T follicular helper cell (primary cell): ENCODE results near the gene BYSL.
"Not testable (repeated sequence)": the region's sequence is repeated elsewhere in the genome, so short reads cannot be mapped to it uniquely, and the experiment has no call there.

ENCODE experiments used
- DNase-seq: peaks from one replicate; pipeline ENCODE4 v3.0.0-alpha.2; 2020; ENCODE audit warnings: low read depth

The BYSL gene

DNA sequence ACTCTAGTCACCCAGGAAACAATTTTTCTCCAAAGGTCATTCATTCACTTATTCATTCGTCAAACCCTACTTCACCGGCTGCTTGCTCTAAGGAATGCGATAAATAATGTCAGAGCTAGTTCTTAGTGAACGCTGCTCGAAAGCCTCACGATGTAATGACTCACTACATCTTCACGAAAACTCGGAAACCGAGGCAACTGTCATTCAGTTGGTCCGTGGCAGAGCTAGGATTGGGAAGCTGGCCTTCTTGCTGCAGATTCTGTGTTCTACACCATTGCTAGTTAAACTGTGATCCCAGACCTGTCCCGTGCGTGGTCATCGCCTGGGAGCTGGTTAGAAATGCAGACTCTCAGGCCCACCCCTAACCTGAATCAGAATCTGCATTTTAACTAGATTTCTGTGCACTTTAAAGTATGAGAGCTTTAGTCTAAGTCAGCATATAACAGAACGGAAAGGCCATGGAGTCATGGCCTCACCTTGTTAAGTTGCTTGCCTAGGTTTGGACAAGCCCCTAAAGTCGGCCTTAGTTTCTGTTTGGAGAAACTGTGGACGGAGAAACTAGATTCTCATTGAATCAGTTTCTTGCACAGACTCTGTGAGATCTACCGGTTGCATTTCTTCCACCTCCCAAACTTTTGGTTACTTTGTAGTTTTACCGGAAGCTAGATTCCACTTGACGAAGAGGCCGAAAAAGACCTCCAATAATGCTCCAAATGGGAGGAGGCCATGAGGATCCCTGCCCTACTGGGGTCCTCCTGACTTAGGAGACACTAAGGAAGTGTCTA lies 21.0 kb downstream of the BYSL start:
- DNase-seq, result peak; percentile 24

DNA sequence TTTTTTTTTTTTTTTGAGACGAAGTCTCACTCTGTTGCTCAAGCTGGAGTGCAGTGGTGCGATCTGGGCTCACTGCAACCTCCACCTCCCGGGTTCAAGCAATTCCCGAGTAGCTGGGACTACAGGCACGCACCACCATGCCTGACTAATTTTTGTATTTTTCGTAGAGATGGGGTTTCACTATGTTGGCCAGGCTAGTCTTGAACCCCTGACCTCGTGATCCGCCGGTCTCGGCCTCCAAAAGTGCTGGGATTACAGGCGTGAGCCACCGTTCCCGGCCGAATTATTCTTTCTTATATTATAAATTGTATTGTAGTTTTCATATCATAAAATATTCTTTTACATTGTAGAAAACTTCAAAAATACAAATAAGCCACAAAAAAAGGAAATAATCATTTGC lies 21.6 kb downstream of the BYSL start:
- not testable (repeated sequence) for DNase-seq

DNA sequence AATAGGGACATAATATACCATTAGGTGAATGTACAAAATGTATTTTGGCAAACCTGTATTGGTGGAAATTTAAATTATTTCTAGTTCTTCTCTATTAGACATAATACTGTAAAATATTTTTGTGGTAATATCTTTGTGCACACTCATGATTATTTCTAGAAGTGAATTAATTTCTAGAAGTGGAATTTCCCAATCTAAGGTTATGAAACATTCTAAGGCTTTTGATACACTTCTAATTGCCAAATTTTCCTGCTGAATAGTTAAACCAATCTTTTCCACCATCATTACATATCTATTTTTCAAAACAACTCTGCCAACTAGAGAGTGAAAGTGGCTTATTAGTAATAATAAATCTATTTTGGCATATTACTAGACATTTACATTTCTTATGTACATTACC lies 22.2 kb downstream of the BYSL start:
- DNase-seq, result no peak

DNA sequence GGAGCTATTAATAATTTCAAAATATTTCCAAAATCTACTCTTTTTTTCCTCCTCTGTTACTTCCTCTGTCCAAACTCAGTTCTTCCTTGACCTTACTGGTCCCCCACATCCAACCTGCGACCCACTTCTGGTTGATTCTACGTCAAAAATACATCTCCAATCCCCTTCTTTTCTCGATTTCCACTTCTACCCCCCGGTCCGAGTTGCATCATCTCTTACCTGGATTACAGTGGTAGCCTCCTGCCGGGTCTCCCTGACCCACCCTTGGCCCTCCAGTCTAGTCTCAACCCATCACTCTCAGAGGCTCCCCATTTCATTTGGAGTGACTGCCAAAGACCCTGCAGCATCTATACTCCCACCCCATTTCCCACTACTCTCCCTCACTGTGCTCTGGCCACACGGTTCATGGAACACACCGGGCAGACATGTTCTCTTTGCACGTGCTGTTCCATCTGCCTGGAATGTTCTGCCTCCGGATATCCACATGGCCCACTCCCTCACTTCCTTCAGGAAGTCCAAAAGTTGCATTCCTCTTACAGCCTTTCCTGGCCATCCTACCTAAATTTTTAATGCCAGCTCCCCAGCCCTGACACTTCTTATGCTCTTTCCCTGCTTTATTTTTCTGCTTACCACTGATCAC lies 26.4 kb downstream of the BYSL start:
- no peak for DNase-seq

DNA sequence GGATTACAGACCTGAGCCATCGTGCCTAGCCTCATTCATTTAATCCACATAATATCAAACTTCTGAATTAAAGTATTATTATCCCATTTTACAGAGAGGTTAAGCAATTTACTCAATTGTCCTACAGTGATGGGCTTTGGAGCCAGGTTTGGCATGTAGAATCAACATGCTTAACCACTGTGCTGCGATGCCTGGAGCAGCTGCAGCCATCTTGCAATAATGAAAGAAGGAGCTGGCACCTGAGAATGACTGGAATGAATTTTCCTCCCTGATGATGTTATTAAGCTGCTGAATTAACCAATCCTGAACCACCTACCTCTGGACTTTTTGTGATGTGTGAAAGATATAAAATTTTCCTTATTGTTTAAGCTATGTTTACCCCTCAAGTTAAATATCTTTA lies 33.4 kb downstream of the BYSL start:
- DNase-seq, result no peak

DNA sequence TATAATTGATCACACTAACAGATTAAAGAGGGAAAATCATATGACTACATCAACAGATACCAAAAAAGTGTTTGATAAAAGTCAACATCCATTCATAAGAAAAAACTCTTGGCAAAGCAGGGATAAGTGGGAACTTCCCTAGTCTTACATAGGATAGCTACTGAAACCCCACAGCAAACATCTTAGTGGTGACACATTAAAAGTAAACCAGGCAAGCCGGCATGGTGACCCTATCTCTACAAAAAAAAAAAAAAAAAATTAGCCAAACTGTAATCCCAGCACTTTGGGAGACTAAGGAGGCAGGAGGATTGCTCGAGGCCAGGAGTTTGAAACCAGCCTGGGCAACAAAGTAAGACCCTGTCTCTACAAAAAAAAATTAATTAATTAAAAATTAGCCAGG lies 34.1 kb downstream of the BYSL start:
- no peak for DNase-seq

DNA sequence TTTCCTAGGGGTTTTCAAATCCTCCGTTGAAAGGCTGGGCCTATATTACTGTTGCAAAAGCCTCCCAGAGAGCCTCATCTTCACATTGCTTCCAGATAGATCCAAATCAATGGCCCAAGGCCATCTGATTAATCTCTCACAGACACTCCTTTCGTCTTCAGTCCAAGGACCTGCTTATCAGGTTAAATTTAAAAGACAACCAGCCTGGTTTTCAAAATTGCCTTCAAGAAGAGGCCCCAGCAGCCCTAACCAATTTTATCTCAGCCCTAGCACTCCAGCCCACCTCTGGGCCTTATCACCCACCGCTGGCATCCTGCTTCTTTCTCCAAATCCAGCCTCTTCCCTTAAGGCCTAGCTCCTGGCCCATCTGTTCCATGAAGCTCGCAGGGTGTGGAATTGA lies 35.8 kb downstream of the BYSL start:
- DNase-seq, result no peak

DNA sequence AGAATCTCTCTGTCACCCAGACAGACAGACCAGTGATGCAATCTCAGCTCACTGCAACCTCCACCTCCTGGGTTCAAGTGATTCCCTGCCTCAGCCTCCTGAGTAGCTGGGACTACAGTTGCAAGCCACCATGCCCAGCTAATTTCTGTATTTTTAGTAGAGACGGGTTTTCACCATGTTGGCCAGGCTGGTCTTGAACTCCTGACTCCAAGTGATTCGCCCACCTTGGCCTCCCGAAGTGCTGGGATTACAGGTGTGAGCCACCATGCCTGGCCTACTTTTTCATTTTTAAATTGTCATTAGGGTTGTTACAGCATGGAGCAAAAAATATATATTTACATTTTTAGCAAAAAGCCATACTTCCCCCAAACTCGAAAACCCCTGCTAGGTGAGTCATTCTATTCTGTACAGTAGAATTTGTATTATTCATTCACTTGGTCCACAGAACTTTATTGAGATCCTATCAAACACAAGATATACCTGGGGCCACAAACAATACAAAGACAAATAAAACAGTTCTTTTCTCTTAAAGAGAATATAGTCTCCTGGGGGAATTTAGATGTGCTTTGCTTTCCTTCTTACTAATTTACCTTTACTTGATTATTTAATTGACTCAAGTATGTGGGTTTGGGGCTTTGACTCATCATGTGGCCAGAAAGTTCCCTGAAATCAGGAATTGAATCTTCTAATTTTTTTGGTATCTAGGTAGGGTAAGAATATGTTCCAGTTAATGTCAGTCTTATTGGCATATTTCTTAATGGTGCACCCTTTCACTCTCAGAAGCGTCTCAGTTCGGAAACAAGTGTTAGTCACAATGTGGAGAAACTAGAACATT lies 36.9 kb downstream of the BYSL start:
- DNase-seq, result no peak

DNA sequence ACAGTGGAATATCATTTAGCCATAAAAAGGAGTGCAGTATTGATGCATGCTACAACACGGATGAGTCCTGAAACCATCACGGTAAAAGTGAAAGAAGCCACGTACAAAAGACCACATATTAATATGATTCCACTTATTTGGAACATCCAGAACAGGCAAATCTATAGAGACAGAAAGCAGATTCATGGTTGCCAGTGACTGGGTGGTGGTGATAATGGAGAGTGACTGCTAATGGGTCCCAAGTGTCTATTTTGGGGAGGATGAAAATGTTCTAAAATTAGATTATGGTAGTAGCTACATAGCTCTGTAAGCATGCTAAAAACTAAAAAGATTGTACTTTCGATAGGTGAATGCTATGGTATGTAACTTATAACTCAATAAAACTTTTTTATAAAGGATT lies 38.7 kb downstream of the BYSL start:
- DNase-seq, result no peak

DNA sequence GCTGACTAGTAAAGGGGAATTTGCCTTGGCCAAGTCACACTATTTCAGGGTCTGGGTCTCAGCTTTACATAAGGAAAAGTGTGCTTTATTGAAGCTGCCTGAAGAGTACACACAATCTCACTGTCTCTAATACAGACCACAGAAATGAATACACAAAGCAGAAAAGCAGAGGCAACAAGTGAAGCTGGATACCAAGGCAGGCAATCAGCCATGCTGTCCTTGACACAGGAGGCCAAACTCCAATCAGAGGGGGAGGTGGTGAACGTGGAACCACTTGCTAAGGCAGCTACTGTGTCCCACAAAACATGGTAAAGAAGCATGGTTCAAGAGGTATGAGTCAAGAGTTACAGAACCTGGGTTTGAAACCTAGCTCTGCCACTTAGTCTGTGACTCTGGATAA lies 42.1 kb downstream of the BYSL start:
- no peak for DNase-seq

DNA sequence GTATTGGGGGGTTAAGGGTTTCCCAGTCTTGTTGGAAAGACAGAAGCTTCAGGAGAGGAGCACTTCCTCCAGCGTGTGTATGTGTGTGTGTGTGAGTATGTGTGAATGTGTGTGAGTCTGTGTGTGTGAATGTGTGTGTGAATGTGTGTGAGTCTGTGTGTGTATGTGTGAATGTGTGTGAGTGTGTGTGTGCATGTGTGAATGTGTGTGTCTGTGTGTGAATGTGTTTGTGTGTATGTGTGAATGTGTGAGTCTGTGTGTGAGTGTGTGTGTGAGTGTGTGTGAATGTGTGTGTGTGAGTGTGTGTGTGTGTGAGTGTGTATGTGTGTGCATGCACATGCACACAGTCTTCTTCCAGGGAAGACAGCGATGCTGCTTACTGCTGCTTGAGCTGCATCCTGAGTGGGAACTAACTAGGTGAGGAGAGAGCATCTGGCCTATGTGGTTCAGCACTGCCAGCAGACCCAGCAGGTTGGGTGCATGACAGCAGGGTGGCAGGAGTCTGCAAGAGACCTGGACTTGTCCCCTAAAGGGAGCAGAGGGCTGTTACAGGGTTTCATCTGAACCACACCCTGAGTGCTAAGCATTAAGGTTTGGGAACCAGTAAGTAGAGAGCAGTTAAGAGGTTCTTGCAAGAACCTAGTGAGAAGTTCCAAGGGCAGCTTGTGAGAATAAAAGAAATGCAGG lies 43.0 kb downstream of the BYSL start:
- DNase-seq, result no peak

DNA sequence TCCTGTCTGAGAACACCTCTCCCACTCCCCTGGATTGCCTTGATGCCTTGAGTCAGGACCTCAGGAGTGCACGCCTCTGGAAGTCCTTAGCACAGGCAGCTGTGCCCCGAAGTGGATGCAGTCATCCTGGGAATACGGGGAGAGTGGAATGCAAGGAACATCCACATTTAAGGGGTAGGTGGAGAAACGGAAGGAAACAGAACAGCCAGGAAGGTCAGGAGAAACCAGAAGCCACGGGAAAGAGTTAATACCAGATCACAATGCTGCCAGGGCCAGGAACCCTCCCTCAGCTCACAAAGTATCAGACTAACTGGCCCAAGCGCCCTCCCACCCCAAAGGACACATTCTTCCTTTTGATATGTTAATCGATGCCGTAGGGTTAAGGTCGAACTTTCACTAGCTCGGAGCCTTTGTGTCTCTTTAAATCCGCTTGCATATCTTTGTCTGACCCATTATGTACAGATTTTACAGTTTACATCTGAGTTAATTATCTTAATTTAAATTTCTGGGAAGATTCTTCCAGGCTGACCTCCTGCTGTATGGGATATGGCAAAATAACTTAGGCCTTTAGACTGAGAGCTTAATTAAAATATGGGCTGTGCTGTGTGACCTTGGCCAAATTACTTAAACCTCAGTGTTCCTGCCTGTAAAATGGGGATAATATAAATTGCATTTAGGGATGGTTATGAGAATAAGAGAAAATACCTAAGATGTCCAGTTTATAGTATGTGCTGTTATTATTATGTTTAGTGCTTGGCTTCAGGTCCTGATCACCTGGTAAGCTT lies 44.3 kb downstream of the BYSL start:
- DNase-seq, result no peak

DNA sequence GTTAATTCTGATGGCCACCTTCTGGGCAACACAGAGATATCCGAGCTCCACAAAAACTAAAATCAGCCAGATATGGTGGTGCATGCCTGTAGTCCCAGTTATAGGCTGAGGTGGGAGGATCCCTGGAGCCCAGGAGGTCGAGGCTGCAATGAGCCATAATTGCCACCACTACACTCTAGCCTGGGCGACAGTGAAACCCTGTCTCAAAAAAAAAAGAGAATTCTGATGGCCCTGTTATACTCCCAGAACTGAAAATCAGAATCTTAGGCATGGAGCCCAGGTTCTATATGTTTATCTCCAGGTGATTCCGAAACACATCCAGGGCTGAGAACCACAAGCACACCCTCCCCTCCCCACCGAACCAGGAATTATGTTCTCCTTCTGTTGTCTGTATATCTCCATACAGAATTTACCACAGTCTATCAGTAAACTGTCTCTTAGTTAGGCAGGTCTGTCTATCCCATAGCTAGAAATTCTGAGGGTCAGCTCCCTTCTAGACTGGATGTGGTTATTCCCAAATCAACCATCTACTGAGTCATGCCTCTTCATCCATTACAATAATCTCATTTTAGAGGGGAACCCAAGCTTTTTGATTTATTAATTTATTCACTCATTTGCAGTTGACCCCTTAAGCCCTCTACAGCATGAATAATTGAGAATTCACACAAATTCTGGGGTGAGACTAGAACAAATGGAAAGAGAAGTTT lies 45.1 kb downstream of the BYSL start:
- DNase-seq, result no peak

DNA sequence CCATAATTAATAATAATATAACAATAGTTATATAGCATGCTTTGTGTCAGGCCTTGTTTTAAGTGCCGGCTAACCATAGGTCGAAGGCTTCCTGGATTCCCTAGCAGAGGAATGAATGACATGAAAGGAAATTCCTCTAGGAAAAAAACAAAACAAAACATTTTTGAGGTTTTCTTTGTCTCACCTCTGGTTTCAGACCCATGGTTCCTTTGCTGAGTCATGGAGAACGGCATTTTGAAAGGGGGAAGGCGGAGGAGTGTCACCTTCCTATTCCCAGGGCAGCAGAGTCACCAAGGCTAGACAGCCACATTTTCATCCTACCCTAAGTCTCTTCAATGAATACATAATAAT lies 45.6 kb downstream of the BYSL start:
- no peak for DNase-seq

DNA sequence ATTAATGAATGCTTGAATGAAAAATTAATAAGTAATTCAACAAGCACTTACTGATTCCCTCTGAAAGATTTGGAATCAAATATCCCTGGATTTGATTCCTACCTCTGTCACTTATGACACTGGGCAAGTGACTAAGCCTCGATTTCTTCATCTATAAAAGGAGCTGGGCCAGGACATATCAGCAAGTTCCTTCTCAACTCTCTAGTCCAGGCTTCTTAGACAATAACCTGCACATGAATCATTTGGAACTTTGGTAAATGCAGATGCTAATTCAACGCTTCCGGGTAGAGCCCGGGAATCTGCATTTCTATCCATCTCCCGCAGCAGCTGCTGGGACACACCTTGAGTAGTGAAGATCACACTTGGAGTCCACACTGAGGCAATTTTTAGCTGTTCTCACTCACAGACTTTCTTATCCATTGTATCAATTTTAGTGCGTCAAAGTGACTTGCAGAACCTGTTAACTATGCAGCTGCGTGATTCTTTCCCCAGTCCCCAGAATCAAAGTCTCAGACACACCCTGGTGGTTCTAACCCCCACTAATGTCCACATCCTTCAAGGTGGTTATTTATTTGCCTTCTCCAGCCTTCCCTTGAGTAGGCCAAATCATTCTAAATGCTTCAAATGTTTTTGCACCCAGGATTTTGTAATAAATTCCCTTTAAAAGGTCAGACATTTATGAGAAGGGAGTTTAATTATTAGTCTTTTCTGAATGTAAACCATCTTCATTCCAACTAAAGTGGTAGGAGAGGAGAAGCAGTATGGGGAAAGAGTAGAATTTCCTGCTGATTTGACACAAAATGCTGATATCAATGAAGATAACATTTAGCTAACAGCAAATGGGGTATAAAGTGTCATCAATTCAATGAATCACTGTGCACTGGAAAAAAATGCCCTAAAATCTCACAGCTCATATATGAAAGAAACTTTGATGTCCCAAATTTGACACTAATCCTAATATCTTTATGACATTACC lies 46.3 kb downstream of the BYSL start:
- no peak for DNase-seq

DNA sequence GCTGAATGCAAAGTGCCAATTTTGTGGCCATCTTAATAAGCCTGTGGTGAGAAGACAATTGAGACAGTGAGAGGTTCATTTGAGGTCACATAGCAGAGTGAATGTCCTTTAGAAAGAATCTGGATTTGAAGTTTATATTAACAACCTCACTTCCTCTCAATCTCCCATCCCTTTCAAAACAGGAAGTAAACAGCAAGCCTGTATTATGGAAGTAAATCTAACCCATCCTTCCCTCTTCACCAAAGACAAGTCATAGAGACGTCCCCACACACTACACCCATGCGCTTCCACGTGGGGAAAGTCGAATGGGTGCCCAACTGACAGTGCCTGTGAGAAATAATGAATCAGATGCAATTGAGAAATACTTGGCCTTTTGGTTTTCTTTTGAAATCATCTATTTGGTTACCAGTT lies 49.1 kb downstream of the BYSL start:
- no peak for DNase-seq

DNA sequence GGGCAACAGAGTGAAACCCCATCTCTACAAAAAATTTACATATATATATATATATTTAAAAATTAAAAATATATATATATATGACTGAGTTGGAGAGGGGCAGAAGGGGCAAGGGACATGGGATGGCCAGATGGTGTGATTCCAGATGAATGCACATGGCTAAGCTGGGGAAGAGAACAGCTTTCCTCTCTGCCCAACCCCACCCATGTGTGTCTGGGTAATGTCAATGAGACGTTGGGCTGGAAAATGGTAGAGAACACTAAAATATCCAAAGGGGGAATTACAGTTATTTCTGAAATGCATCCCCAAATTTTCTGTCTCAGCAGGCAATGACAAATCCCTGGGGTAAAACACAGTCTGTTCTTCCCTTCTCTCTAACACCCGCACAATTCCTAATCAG lies 51.5 kb downstream of the BYSL start:
- DNase-seq, result no peak

DNA sequence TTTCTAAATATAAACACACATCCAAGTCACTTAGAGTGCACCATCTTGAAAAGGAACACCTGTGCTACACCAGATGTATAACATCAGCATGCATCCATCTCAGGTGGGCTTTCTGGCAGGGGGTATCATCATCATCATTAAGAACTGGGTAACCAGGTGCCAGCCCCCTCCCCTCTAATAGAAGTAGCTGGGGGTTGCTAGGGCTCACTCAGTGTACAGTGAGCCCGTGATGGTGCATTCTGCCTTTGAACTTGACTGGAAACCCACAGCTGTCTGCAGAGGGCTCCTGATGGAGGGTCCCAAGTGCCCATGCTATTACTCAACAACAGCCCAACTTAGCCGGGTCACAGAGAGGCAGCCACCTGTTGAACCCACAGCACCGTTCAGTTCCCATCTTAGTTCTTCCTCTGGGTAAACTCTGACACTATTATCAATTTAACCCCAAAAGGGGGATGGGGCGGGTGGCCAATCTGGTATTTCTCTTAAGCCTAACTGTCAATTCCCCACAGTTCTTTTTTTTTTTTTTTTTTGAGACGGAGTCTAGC lies 53.1 kb downstream of the BYSL start:
- DNase-seq, result no peak

DNA sequence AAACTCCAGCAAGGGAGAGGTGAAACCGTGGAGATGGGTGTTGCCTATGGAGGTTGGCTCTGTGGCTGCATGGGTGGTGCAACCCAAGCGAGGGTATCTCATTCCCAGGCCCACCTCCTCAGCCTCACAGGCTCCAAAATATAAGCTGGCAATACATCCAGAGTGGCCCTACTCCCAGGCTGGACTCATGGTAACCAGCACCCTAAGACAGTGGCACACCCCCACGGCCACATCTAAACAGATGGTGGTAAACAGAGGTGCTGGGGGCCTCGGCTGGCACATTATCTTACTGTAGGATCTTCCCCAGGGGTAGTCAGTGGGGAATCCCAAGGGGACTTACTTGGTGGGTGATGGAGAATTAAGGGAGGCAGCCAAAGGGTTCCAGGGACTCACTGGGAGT lies 54.0 kb downstream of the BYSL start:
- DNase-seq, result no peak
